ENCODE results near the gene FAH. TPM values are rescaled to one million over a fixed set of nuclear protein-coding genes. Genes with fewer than 3 reads are reported as not detected.

Gene FAH
- total and polyA plus RNA-seq, 12 donors: 14.5 to 65.1 (median 28.8) TPM

DNA sequence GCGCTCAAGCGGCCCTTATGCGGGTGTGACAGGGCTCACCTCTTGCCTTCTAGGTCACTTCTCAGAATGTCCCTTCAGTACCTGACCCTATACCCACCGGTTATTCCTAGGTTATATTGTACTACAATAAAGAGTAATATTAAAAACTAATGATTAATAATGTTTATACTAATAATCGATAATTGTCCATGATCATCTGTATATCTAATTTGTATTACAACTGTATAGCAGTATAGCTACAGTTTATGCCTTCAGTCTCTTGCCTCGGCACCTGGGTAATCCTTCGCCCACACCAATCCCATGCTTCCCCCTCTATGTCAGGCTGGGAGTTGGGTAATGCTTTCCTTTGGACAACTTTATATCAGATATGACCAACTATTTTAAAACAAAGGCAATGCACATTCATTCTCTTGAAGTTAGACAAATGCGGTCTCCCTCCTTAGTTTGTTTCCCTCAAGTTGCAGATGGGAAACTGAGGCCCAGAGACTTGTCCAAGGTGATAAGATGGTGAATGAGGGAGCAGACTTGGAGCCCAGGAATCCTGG is 3.4 kb downstream of the FAH start:
- WGBS, 2 donors: 90 to 96% methylated on average over 8 of the region's 8 CpGs
- no peak for ATAC-seq
- Histone ChIP-seq H3K27me3 (no peaks in the 10 kb centered on the region), H3K4me3 (no peak overlapping the region), H3K27ac (no peak overlapping the region), H3K4me1 (peaks cover 6 to 59% (median 28%) of the 10 kb centered on the region in 9 donors), H3K36me3 (peaks cover 0 to 9% (median 0%) of the 10 kb centered on the region in 9 donors), H3K9me3 (no peaks in the 10 kb centered on the region)
- TF ChIP-seq, protein P1, sequence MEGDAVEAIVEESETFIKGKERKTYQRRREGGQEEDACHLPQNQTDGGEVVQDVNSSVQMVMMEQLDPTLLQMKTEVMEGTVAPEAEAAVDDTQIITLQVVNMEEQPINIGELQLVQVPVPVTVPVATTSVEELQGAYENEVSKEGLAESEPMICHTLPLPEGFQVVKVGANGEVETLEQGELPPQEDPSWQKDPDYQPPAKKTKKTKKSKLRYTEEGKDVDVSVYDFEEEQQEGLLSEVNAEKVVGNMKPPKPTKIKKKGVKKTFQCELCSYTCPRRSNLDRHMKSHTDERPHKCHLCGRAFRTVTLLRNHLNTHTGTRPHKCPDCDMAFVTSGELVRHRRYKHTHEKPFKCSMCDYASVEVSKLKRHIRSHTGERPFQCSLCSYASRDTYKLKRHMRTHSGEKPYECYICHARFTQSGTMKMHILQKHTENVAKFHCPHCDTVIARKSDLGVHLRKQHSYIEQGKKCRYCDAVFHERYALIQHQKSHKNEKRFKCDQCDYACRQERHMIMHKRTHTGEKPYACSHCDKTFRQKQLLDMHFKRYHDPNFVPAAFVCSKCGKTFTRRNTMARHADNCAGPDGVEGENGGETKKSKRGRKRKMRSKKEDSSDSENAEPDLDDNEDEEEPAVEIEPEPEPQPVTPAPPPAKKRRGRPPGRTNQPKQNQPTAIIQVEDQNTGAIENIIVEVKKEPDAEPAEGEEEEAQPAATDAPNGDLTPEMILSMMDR (IDR thresholded peaks at IDR 0.05): no peak
- no peak for DNase-seq
- intact Hi-C loops (cut with DNase I): loop anchor here in 3 of 10 donors (10.0 kb wide), 2 partner anchors 101 to 261 kb away; partner anchors contain the start of genes MTHFS (in 2 of the 3) and ZFAND6 (in 1 of the 3)

DNA sequence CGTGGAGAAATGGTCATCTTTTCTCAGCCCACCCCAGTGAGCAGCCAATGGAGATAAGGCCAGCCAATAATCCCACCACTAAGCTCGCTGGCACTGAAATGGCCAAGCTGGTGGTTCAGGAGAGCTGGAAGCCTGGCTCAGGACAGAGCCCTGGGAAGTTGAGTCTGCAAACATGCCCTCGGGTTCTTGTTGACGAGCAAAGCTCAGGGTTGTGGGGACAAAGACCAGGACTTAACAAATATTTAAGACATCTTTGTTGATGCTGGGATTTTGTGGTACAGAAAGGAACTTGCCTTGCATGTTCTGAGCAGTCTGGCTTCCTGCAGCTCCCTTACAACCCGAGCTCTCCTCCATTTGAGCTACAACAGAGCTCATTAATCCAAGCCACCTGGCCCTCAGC is 4.4 kb downstream of the FAH start:
- H3K4me3 ChIP-seq: no peak overlapping the region
- H3K27ac ChIP-seq: no peak overlapping the region
- TF ChIP-seq, protein P1 (IDR thresholded peaks at IDR 0.05): no peak
- no peaks in the 10 kb centered on the region for H3K27me3 ChIP-seq
- no peak for DNase-seq
- H3K9me3 ChIP-seq: no peaks in the 10 kb centered on the region
- no peak for ATAC-seq
- intact Hi-C loops (cut with DNase I): loop anchor here in 3 of 10 donors (10.0 kb wide), 2 partner anchors 102 to 262 kb away; partner anchors contain the start of genes MTHFS (in 2 of the 3) and ZFAND6 (in 1 of the 3)
- peaks cover 6 to 60% (median 19%) of the 10 kb centered on the region in 9 donors for H3K4me1 ChIP-seq
- H3K36me3 ChIP-seq: peaks cover 0 to 11% (median 0%) of the 10 kb centered on the region in 9 donors
- 88 to 98% methylated on average over 5 of the region's 5 CpGs for WGBS, 2 donors

DNA sequence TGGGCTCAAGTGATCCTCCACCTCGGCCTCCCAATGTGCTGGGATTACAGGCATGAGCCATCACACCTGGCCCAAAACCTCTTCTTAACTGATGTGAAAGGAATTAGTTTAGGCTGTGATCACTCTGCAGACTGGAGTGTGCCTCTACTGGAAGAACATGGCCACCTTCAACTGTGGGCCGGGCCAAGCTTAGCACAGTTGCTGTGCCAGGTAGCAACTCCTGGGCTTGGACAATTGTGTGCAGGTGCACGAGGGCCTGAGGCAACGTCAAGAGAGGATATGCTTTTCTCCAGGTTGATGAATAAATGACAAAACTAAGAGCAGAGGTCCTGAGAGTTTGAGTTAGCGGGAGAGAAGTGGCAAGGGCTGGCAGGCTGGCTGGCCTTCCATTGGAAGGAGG is 6.5 kb downstream of the FAH start:
- H3K27ac ChIP-seq: no peak overlapping the region
- no peak overlapping the region for H3K4me3 ChIP-seq
- WGBS, 2 donors: 97 to 98% methylated on average over 5 of the region's 5 CpGs
- ATAC-seq: no peak
- no peak for DNase-seq
- H3K9me3 ChIP-seq: peaks cover 0 to 4% (median 0%) of the 10 kb centered on the region in 11 donors
- H3K27me3 ChIP-seq: no peaks in the 10 kb centered on the region
- H3K4me1 ChIP-seq: peaks cover 0 to 58% (median 10%) of the 10 kb centered on the region in 9 donors
- TF ChIP-seq, protein P1 (IDR thresholded peaks at IDR 0.05): no peak
- peaks cover 0 to 15% (median 0%) of the 10 kb centered on the region in 9 donors for H3K36me3 ChIP-seq
- intact Hi-C loops (cut with DNase I): loop anchor here in 3 of 10 donors (10.0 kb wide), 2 partner anchors 104 to 264 kb away; partner anchors contain the start of genes MTHFS (in 2 of the 3) and ZFAND6 (in 1 of the 3)

DNA sequence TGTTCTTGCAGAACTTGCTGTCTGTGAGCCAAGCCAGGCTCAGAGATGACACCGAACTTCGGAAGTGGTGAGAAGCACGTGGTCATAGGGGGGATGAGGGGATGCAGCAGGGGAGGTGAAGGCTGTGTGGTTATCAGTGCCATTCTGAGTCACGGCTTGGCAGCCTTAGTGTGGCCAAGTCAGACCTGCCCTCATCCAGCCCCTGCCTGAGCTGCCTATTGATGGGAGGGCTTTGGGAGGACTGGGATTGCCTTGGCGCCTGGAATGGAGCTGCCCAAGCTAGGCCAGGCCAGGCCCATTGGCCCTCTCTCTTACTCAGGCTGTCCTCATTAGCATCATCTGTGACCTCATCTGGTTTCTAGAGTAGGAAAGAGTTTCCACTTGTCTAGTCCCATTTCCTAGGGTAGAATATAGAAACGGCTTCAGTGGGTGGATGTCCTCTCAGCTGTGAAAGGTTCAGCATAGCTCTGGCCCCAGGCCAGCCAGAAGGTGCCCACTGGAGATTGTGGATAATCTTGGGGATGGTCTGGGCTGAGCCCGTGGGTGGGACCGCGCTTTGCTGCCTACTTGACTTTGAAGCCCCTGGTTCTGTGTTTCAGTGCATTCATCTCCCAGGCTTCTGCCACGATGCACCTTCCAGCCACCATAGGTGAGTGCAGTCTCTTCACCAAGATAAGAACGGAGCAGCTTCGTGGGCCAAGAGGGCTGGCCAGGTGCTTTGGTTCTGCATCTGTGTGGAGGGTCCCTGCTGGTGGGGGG is 7.2 kb downstream of the FAH start:
- no peaks in the 10 kb centered on the region for H3K27me3 ChIP-seq
- H3K27ac ChIP-seq: peak overlapping the region in 3 of 10 donors; percentile 26 to 85 (median 33)
- DNase-seq (no peak), ATAC-seq (no peak)
- 93% methylated on average over 12 of the region's 12 CpGs for WGBS, 2 donors
- intact Hi-C loops (cut with DNase I): loop anchor here in 4 of 10 donors (5.0 to 10.0 kb wide), 3 partner anchors 103 to 265 kb away; partner anchors contain the start of genes MTHFS (in 2 of the 4) and ZFAND6 (in 2 of the 4)
- H3K9me3 ChIP-seq: peaks cover 0 to 4% (median 0%) of the 10 kb centered on the region in 11 donors
- H3K4me3 ChIP-seq: no peak overlapping the region
- TF ChIP-seq, protein P1 (IDR thresholded peaks at IDR 0.05): no peak
- H3K36me3 ChIP-seq: peaks cover 0 to 15% (median 0%) of the 10 kb centered on the region in 9 donors
- H3K4me1 ChIP-seq: peaks cover 0 to 51% (median 10%) of the 10 kb centered on the region in 9 donors

Data from heart right ventricle (tissue), 16 donors.